ENCODE data around the gene CDKAL1. TPM values are rescaled to one million over a fixed set of nuclear protein-coding genes. Genes with fewer than 3 reads are reported as not detected.

CDKAL1 gene
- total RNA-seq, 1 donor from 2014 or later: 12.2 TPM

DNA sequence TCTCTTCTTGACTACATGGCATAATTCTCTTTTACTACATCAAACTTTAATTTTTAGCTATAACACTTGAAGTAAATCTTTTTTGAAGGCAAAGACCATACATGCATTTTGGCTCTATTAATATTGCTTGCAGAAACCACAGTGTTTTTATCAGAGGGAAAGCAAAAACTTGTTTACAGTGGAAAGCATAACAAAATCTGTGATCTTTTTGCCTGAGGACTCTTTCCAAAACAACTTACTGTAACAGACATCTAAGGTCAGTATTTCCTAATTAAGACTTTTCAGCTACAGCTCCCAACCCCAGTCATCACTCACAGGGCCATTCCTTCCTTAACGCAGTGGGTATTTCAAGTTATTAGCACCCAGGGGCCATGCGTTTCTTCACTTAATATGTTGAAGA is 274.7 kb downstream of the CDKAL1 start:
- TF ChIP-seq, protein P1, sequence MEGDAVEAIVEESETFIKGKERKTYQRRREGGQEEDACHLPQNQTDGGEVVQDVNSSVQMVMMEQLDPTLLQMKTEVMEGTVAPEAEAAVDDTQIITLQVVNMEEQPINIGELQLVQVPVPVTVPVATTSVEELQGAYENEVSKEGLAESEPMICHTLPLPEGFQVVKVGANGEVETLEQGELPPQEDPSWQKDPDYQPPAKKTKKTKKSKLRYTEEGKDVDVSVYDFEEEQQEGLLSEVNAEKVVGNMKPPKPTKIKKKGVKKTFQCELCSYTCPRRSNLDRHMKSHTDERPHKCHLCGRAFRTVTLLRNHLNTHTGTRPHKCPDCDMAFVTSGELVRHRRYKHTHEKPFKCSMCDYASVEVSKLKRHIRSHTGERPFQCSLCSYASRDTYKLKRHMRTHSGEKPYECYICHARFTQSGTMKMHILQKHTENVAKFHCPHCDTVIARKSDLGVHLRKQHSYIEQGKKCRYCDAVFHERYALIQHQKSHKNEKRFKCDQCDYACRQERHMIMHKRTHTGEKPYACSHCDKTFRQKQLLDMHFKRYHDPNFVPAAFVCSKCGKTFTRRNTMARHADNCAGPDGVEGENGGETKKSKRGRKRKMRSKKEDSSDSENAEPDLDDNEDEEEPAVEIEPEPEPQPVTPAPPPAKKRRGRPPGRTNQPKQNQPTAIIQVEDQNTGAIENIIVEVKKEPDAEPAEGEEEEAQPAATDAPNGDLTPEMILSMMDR (conservative IDR thresholded peaks at IDR 0.05; ENCODE audit: low read depth, low read length): no peak
- no peak for DNase-seq (ENCODE audit: low read depth)
- no peak overlapping the region for H3K4me3 ChIP-seq (ENCODE audit: low read depth, low read length)

DNA sequence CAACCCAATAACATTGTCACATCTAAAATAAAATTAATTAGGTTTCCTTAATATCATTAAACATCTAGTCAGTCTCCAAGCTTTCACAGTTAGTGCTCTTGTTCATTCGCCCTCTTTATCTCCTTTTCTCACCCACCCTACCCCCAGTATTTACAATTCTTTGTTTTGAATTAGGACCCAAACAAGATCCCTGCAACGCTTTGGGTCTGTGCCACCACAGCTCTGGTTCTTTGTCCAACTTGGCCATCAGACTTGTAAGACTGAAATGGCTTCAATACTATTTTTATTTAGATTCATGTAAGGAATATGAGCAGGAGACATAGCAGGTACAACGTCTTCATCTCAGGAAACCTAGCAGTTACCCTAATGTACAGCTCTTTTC is 276.5 kb downstream of the CDKAL1 start:
- DNase-seq (ENCODE audit: low read depth): no peak
- H3K4me3 ChIP-seq (ENCODE audit: low read depth, low read length): no peak overlapping the region
- TF ChIP-seq, protein P1 (conservative IDR thresholded peaks at IDR 0.05; ENCODE audit: low read depth, low read length): no peak

DNA sequence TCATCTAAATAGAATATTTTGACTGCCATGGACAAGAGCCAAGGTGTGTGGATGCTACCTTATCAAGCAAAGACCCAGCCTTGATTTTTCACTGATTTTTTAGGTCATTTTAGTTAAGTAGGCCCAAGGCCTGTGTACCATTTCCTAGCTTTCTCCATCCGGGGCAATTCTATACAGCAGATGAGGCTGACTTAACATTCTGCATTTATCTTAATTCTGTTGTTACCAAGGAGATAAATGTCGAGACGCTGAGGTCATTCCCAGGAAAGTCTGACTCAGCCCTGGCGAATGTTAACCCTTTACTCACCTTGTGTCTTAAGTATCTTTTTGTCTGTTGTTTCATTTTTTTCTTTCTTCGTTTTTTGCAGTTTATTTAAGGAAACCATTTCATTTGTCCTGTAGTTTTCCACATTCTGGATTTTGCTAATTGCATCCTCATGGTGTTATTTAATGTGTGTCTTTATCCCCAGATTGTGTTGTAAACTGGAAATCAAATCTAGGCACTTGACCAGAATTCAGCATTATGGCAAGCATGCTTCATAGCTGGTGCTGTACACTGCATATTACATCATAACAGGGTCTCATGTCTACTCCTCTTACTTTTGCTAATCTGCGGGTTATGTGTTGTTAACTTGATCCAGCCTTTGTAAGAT is 277.0 kb downstream of the CDKAL1 start:
- DNase-seq (ENCODE audit: low read depth): peak; percentile 92
- TF ChIP-seq, protein P1 (conservative IDR thresholded peaks at IDR 0.05; ENCODE audit: low read depth, low read length): no peak
- H3K4me3 ChIP-seq (ENCODE audit: low read depth, low read length): no peak overlapping the region

DNA sequence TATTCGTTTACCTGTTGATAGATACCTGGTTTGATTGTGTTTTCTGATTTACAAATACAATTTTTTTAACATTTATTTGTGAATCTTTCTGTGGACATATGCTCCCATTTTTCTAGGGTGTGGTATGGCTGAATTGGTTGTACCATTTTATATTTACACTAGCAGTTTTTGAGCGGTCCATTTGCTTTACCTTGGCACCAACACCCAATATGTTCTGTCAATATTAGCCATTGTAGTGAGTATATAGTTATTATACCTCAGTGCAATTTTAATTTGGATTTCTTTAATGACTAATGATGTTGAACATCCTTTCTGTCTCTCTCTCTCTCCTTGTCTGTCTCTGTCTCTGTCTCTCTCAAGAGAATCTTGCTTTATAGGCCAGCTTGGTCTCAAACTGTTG is 278.5 kb downstream of the CDKAL1 start:
- no peak overlapping the region for H3K4me3 ChIP-seq (ENCODE audit: low read depth, low read length)
- TF ChIP-seq, protein P1 (conservative IDR thresholded peaks at IDR 0.05; ENCODE audit: low read depth, low read length): no peak
- no peak for DNase-seq (ENCODE audit: low read depth)

DNA sequence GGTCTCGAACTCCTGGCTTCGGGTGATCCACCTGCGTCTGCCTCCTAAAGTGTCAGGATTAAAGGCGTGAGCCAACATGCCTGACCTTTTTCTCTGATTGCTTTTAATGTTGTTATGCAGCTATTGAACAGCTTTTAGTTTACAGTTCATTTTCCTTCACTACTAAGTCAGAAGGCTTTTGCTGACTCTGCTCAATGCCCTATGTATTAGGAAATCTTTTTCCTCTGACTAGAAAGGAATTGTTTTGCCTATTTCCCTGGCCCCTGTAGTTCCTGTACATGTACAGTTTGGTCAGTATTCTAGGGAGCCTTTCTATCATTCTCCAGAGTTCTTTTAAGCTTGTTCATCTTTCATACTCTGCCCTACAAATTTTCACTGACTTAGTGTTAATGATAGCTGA is 280.2 kb downstream of the CDKAL1 start:
- no peak overlapping the region for H3K4me3 ChIP-seq (ENCODE audit: low read depth, low read length)
- TF ChIP-seq, protein P1 (conservative IDR thresholded peaks at IDR 0.05; ENCODE audit: low read depth, low read length): no peak
- no peak for DNase-seq (ENCODE audit: low read depth)

DNA sequence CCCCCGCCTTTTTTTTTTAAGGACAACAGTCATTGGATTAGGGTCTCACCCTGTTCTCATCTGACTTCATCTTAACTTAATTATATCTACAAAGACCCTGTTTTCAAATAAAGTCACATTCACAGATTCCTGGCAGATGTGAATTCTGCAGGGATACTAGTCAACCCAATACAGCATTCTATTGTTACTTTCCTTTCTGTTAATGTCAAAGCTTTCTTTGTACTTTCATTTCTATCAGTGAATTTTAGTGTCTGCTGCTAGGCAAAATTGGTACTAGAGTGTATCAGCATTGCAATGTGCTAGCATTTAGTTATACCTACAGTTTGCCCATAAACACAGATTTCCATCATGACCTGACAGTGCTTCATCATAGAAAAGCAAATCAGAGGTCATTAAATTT is 281.9 kb downstream of the CDKAL1 start:
- no peak for DNase-seq (ENCODE audit: low read depth)

More for the DNA sequence above, 281.9 kb downstream of the CDKAL1 start:
- H3K4me3 ChIP-seq (ENCODE audit: low read depth, low read length): no peak overlapping the region
- TF ChIP-seq, protein P1 (conservative IDR thresholded peaks at IDR 0.05; ENCODE audit: low read depth, low read length): no peak

All from epithelial cell of proximal tubule (primary cell).